BE2C (cell line): ENCODE measurements around the gene KBTBD4.

Source experiments
- DNase-seq: peaks from one replicate; pipeline ENCODE4 v3.0.0-alpha.2; 2020
- H3K27me3 ChIP-seq: fragments of 250-450 bp; sonication (Bioruptor Pico); 2 replicates; pipeline ENCODE4 v1.5.1; 2020; ENCODE audit warnings: mild to moderate bottlenecking
- H3K36me3 ChIP-seq: fragments of 250-450 bp; sonication (Bioruptor Pico); 2 replicates; pipeline ENCODE4 v1.5.1; 2020; ENCODE audit warnings: mild to moderate bottlenecking
- H3K4me1 ChIP-seq: fragments of 250-450 bp; sonication (Bioruptor Pico); 2 replicates; pipeline ENCODE4 v1.5.1; 2020
- H3K4me3 ChIP-seq: 2 replicates; pipeline ENCODE4 v1.5.1; 2011; ENCODE audit warnings: low read depth, low read length
- H3K9me3 ChIP-seq: fragments of 250-450 bp; sonication (Bioruptor Pico); 2 replicates; pipeline ENCODE4 v1.5.1; 2020
- TF ChIP-seq, protein P1 (sequence below): IDR thresholded peaks from 2 replicates; pipeline ENCODE4 v1.5.1; 2012; ENCODE audit warnings: mild to moderate bottlenecking, low read depth, low read length

The KBTBD4 gene

DNA sequence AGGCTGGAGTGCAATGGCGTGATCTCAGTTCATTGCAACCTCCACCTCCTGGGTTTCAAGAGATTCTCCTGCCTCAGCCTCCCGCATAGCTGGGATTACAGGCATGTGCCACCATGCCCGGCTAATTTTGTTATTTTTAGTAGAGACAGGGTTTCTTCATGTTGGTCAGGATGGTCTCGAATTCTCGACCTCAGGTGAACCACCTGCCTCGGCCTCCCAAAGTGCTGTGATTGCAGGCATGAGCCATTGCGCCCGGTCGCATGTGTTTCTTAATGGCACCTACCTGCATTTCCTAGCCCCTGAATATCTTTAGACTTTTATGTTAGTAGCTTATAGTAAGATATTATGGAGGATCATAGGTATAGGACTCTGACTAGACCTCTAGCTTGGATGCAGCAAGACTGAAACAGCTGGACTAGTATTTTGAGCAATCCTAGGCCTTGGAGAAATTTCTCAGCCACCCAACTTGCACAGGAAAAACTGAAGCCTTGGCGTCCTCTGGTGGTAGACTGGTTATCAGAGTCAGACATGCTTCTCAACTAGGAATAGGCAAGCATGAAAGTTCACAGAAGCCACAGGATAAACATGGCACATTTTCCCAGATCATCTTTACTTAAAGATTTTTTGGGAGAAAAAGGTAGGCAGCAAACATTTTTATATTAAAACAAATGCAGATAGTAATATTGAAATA lies 38.1 kb upstream of the KBTBD4 start:
- DNase-seq: peak; percentile 52
- Histone ChIP-seq H3K27me3 (no peaks in the 10 kb centered on the region), H3K36me3 (peaks cover 1% of the 10 kb centered on the region; the same call in 1 of the 2 replicates), H3K4me3 (no peak overlapping the region), H3K9me3 (no peaks in the 10 kb centered on the region), H3K4me1 (no peaks in the 10 kb centered on the region)
- TF ChIP-seq, protein P1, sequence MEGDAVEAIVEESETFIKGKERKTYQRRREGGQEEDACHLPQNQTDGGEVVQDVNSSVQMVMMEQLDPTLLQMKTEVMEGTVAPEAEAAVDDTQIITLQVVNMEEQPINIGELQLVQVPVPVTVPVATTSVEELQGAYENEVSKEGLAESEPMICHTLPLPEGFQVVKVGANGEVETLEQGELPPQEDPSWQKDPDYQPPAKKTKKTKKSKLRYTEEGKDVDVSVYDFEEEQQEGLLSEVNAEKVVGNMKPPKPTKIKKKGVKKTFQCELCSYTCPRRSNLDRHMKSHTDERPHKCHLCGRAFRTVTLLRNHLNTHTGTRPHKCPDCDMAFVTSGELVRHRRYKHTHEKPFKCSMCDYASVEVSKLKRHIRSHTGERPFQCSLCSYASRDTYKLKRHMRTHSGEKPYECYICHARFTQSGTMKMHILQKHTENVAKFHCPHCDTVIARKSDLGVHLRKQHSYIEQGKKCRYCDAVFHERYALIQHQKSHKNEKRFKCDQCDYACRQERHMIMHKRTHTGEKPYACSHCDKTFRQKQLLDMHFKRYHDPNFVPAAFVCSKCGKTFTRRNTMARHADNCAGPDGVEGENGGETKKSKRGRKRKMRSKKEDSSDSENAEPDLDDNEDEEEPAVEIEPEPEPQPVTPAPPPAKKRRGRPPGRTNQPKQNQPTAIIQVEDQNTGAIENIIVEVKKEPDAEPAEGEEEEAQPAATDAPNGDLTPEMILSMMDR: peak; percentile 85

DNA sequence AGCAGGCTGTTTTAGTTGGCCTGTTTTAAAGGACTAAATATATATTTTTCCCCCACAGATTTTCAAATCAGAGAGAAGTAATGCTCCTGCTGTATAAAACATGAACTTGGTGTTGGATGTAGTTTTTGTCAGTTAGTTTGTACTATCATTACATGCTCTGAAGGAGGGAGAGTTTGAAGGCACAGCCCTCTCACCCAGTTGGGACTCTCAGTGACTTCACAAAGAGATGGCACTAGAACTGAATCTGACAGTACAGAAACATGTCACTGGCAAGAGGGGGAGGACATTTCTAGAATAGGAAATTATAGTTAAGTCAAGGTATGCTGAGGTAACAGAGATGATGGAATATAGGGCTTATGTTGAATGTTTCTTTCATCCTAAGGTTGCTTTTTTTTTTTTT lies 36.5 kb upstream of the KBTBD4 start:
- Histone ChIP-seq H3K36me3 (no peaks in the 10 kb centered on the region; the same call in 1 of the 2 replicates), H3K9me3 (no peaks in the 10 kb centered on the region), H3K4me3 (no peak overlapping the region), H3K27me3 (no peaks in the 10 kb centered on the region), H3K4me1 (no peaks in the 10 kb centered on the region)
- no peak for DNase-seq
- TF ChIP-seq, protein P1: no peak

DNA sequence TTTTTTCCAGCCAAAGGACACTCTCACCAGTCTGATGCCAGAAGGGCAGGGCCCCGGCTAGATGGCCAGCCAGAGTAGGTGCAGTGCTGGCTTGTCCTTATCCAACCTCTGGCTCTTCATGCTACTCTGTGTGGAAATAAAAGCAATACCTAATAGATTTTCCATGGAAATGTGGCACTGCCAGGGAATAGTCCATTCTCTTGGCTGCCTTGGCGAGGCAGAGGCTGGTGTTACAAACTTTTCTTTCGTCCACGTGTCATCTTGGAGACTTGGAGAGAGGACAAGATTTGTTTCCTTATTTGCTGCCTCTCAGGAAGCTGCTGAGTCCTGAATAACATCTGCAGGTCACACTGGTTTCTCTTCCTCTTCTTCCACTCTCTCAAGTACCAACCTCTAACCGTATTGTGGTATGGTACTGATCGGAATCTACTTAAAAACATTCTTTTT lies 32.6 kb upstream of the KBTBD4 start:
- H3K36me3 ChIP-seq: no peaks in the 10 kb centered on the region
- no peaks in the 10 kb centered on the region for H3K27me3 ChIP-seq
- no peak for DNase-seq
- H3K4me3 ChIP-seq: no peak overlapping the region
- TF ChIP-seq, protein P1: no peak
- H3K4me1 ChIP-seq: peaks cover 2% of the 10 kb centered on the region; the same call in 1 of the 2 replicates
- H3K9me3 ChIP-seq: no peaks in the 10 kb centered on the region

DNA sequence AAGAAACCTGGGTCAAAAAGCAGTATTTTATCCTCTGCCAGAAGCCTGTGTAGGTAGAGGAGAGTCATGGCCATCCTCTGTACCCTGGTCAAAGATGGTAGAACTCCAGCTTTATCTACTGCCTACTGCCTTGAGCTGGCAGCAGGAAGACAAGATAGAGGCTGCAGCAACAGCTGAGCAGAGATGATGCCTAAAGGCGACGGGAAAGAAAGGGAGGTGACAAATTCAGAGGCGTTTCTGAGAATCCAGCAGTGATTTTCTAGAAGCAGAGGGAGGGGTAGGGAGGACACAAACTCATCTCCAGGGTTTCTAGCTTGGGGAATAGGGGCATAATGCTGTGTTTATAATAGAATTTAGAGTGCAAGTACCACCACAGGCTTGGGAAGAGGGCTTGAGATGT lies 30.9 kb upstream of the KBTBD4 start:
- Histone ChIP-seq H3K4me1 (peaks cover 7% of the 10 kb centered on the region), H3K27me3 (no peaks in the 10 kb centered on the region), H3K4me3 (no peak overlapping the region), H3K36me3 (no peaks in the 10 kb centered on the region), H3K9me3 (no peaks in the 10 kb centered on the region)
- TF ChIP-seq, protein P1: no peak
- no peak for DNase-seq

DNA sequence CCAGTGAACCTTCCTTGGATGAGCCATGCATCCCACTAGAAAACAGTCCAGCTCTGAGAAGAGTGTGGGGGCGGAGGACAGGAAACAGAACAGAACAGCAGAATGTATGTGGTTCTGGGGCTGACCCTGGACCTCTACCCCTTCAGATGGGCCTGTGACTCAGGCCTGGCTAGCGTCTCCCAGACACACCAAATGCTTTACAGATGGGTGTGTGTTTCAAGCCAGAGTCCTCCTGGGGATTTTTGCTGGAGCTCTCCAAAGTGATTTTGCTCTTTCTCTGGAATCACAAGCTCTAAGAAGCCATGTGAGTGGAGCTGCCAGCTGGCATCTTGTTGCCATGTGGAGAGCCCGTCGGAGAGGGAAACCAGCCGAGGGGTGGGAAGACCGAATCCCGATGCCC lies 28.6 kb upstream of the KBTBD4 start:
- peak; percentile 29 for DNase-seq

DNA sequence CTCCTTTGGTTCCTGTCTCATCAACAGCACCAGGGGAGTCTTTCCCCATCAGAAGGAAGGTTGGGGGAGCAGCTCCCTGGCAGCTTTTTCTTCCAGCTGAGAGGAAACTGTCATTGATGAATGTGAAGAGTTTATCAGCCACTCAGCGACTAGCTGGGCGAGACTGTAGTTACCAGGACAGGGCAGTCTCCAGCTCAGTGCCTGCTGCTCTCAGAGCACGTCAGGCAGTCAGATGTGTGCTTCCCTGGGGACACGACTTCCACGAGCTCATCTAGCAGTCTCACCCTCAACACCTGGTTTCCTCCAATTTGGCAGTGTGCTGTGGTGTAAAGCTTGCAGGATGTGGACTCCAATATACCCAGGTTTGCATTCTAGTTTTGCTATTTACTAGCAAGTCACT lies 28.0 kb upstream of the KBTBD4 start:
- Histone ChIP-seq H3K9me3 (no peaks in the 10 kb centered on the region), H3K27me3 (no peaks in the 10 kb centered on the region), H3K4me1 (peaks cover 7% of the 10 kb centered on the region), H3K36me3 (no peaks in the 10 kb centered on the region), H3K4me3 (no peak overlapping the region)
- TF ChIP-seq, protein P1: no peak
- DNase-seq: peak; percentile 57

More for the DNA sequence above, 28.6 kb upstream of the KBTBD4 start:
- no peaks in the 10 kb centered on the region for H3K27me3 ChIP-seq
- no peaks in the 10 kb centered on the region for H3K9me3 ChIP-seq
- TF ChIP-seq, protein P1: no peak
- H3K4me1 ChIP-seq: peaks cover 7% of the 10 kb centered on the region
- H3K4me3 ChIP-seq: no peak overlapping the region
- no peaks in the 10 kb centered on the region for H3K36me3 ChIP-seq
